HAP-1 (cell line): Measurements from ENCODE around the gene TIGD6.
"Not testable (repeated sequence)": the region's sequence is repeated elsewhere in the genome, so short reads cannot be mapped to it uniquely, and the experiment has no call there.

Source experiments
- DNase-seq, 2 experiments: peaks; one replicate each; pipeline ENCODE4 v3.0.0-alpha.2; 2016 to 2020; ENCODE audit warnings: low spot score in 2 of 2
- H3K27me3 ChIP-seq: fragments of 250-450 bp; sonication (Bioruptor Pico); 2 replicates; pipeline ENCODE4 v1.5.1; 2020; ENCODE audit warnings: low read depth, mild to moderate bottlenecking, moderate library complexity
- H3K36me3 ChIP-seq: fragments of 250-450 bp; sonication (Bioruptor Pico); replicated peaks from 2 replicates; pipeline ENCODE4 v1.5.1; 2020; ENCODE audit warnings: mild to moderate bottlenecking
- H3K4me1 ChIP-seq: fragments of 250-450 bp; sonication (Bioruptor Pico); 2 replicates; pipeline ENCODE4 v1.5.1; 2020; ENCODE audit warnings: mild to moderate bottlenecking
- H3K4me3 ChIP-seq: fragments of 250-450 bp; sonication (Bioruptor Pico); 2 replicates; pipeline ENCODE4 v1.5.1; 2020; ENCODE audit warnings: mild to moderate bottlenecking, moderate library complexity
- H3K9me3 ChIP-seq: fragments of 250-450 bp; sonication (Bioruptor Pico); 2 replicates; pipeline ENCODE4 v1.5.1; 2020; ENCODE audit warnings: mild to moderate bottlenecking, moderate library complexity
- in situ Hi-C: fragments of 300-500 bp; cut with MboI; formaldehyde crosslinking; loops from 3 replicates; pipeline ENCODE4 v1.14.3; 2020; ENCODE audit warnings: low sequenced_read_pairs, inconsistent platforms, mixed read lengths

The TIGD6 gene

GRCh38 chr5:150000256-150000989 lies at the start of gene TIGD6, which contains the start of gene HMGXB3:
Gene TIGD6 (minus strand): TSS chr5:150000654. CDS start chr5:149996348, 4,306 bp downstream.
Gene HMGXB3 (plus strand): TSS chr5:150000739. CDS start chr5:150004853, 4,114 bp downstream.
- in situ Hi-C loops = no loop called here
- H3K4me1 ChIP-seq = peaks cover 10% of the 10 kb centered on the region
- H3K36me3 ChIP-seq = peaks cover 11% of the 10 kb centered on the region
- DNase-seq = peak; percentile 93 to 94
- H3K9me3 ChIP-seq = no peaks in the 10 kb centered on the region
- no peaks in the 10 kb centered on the region for H3K27me3 ChIP-seq
- H3K4me3 ChIP-seq = peak within 1 kb of the TSS; percentile 85

GRCh38 chr5:150046031-150046430 lies 45.6 kb upstream of the TIGD6 start:
- H3K4me3 ChIP-seq = no peak overlapping the region
- H3K9me3 ChIP-seq = no peaks in the 10 kb centered on the region
- in situ Hi-C loops = no loop called here
- no peaks in the 10 kb centered on the region for H3K27me3 ChIP-seq
- no peak for DNase-seq
- H3K4me1 ChIP-seq = peaks cover 3% of the 10 kb centered on the region; the same call in 1 of the 2 replicates
- peaks cover 92% of the 10 kb centered on the region for H3K36me3 ChIP-seq

GRCh38 chr5:150045549-150045948 lies 45.1 kb upstream of the TIGD6 start:
- peaks cover 3% of the 10 kb centered on the region; the same call in 1 of the 2 replicates for H3K4me1 ChIP-seq
- DNase-seq = no peak
- no peak overlapping the region for H3K4me3 ChIP-seq
- no peaks in the 10 kb centered on the region for H3K27me3 ChIP-seq
- no peaks in the 10 kb centered on the region for H3K9me3 ChIP-seq
- peaks cover 92% of the 10 kb centered on the region for H3K36me3 ChIP-seq
- in situ Hi-C loops = no loop called here

GRCh38 chr5:150044712-150045111 lies 44.3 kb upstream of the TIGD6 start:
- Histone ChIP-seq H3K4me3 (no peak overlapping the region), H3K27me3 (no peaks in the 10 kb centered on the region), H3K36me3 (peaks cover 86% of the 10 kb centered on the region), H3K9me3 (no peaks in the 10 kb centered on the region), H3K4me1 (peaks cover 3% of the 10 kb centered on the region; the same call in 1 of the 2 replicates)
- in situ Hi-C loops = no loop called here
- DNase-seq = no peak

GRCh38 chr5:150044329-150044681 lies 43.9 kb upstream of the TIGD6 start:
- no peaks in the 10 kb centered on the region for H3K27me3 ChIP-seq
- peaks cover 82% of the 10 kb centered on the region for H3K36me3 ChIP-seq
- in situ Hi-C loops = no loop called here
- H3K4me1 ChIP-seq = peaks cover 3% of the 10 kb centered on the region; the same call in 1 of the 2 replicates
- H3K4me3 ChIP-seq = no peak overlapping the region
- DNase-seq = peak; percentile 38 to 48
- no peaks in the 10 kb centered on the region for H3K9me3 ChIP-seq

GRCh38 chr5:150043657-150044328 lies 43.3 kb upstream of the TIGD6 start:
- no peak overlapping the region for H3K4me3 ChIP-seq
- peaks cover 81% of the 10 kb centered on the region for H3K36me3 ChIP-seq
- H3K4me1 ChIP-seq = peaks cover 6% of the 10 kb centered on the region; the same call in 1 of the 2 replicates
- DNase-seq = no peak
- H3K27me3 ChIP-seq = no peaks in the 10 kb centered on the region
- no peaks in the 10 kb centered on the region for H3K9me3 ChIP-seq
- in situ Hi-C loops = no loop called here

- H3K36me3 ChIP-seq = peaks cover 82% of the 10 kb centered on the region
- no peaks in the 10 kb centered on the region for H3K27me3 ChIP-seq
- no peak overlapping the region for H3K4me3 ChIP-seq
- H3K4me1 ChIP-seq = peaks cover 14% of the 10 kb centered on the region
- in situ Hi-C loops = no loop called here
- no peaks in the 10 kb centered on the region for H3K9me3 ChIP-seq
- DNase-seq = no peak
Measured at GRCh38 chr5:150042459-150042858, 42.0 kb upstream of the TIGD6 start.

- in situ Hi-C loops = no loop called here
- no peaks in the 10 kb centered on the region for H3K9me3 ChIP-seq
- peaks cover 81% of the 10 kb centered on the region for H3K36me3 ChIP-seq
- H3K27me3 ChIP-seq = no peaks in the 10 kb centered on the region
- H3K4me1 ChIP-seq = peaks cover 11% of the 10 kb centered on the region
- peak in 1 of 2 experiments; percentile 36 for DNase-seq
- no peak overlapping the region for H3K4me3 ChIP-seq
Measured at GRCh38 chr5:150038547-150038946, 38.1 kb upstream of the TIGD6 start.

GRCh38 chr5:150036513-150036912 lies 36.1 kb upstream of the TIGD6 start:
- Histone ChIP-seq H3K4me1 (peaks cover 11% of the 10 kb centered on the region), H3K9me3 (no peaks in the 10 kb centered on the region), H3K27me3 (no peaks in the 10 kb centered on the region), H3K36me3 (peaks cover 85% of the 10 kb centered on the region), H3K4me3 (no peak overlapping the region)
- DNase-seq = no peak
- in situ Hi-C loops = no loop called here

- in situ Hi-C loops = no loop called here
- H3K9me3 ChIP-seq = no peaks in the 10 kb centered on the region
- no peaks in the 10 kb centered on the region for H3K27me3 ChIP-seq
- H3K4me3 ChIP-seq = no peak overlapping the region
- H3K4me1 ChIP-seq = peaks cover 11% of the 10 kb centered on the region
- no peak for DNase-seq
- H3K36me3 ChIP-seq = peaks cover 85% of the 10 kb centered on the region
Measured at GRCh38 chr5:150035139-150035895, 34.9 kb upstream of the TIGD6 start.

GRCh38 chr5:150034662-150035061 lies 34.2 kb upstream of the TIGD6 start:
- DNase-seq = no peak
- H3K9me3 ChIP-seq = no peaks in the 10 kb centered on the region
- H3K4me3 ChIP-seq = no peak overlapping the region
- H3K36me3 ChIP-seq = peaks cover 92% of the 10 kb centered on the region
- peaks cover 11% of the 10 kb centered on the region for H3K4me1 ChIP-seq
- in situ Hi-C loops = no loop called here
- H3K27me3 ChIP-seq = no peaks in the 10 kb centered on the region

GRCh38 chr5:150033334-150033733 lies 32.9 kb upstream of the TIGD6 start:
- in situ Hi-C loops = no loop called here

GRCh38 chr5:150028047-150028446 lies 27.6 kb upstream of the TIGD6 start:
- H3K27me3 ChIP-seq, DNase-seq, H3K9me3 ChIP-seq, in situ Hi-C loops, H3K4me1 ChIP-seq, H3K4me3 ChIP-seq: not testable (repeated sequence)
- H3K36me3 ChIP-seq = peaks cover 94% of the 10 kb centered on the region

More at GRCh38 chr5:150033334-150033733, 32.9 kb upstream of the TIGD6 start:
- Histone ChIP-seq H3K36me3 (peaks cover 94% of the 10 kb centered on the region), H3K4me1 (peaks cover 4% of the 10 kb centered on the region), H3K4me3 (no peak overlapping the region), H3K9me3 (no peaks in the 10 kb centered on the region), H3K27me3 (no peaks in the 10 kb centered on the region)
- DNase-seq = no peak
